ENCODE data around the gene NFASC.

DNA sequence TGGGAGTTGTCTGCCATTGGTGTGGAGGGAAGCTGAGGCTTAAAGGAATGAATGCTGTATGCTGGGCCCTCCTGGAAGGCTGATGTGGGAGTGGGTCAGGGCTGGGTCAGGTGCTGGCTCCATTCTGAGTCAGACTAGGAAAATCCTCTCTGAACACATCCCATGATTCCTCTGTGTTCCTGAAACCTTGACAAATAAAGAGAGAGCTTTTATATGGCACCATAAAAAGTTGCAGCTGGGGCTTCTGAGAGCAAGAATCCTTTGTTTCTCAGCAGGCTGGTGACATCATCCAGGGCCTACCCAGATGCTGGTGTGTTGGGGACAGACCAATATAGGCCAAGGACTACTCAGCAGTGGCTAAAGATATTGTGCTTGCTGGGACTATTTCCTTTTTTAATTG is 27.8 kb upstream of the NFASC start:
- TF ChIP-seq EZH2phosphoT487 (IDR thresholded peaks at IDR 0.05; ENCODE audit: insufficient read depth, low read depth) (no peak), EZH2 (IDR thresholded peaks at IDR 0.05; ENCODE audit: insufficient read depth, poor library complexity, severe bottlenecking) (no peak)

Measured in GM23248 (cell line).